Type B pancreatic cell (in vitro differentiated cells): ENCODE measurements around the gene ATF2. TPM values are rescaled to one million over a fixed set of nuclear protein-coding genes. Genes with fewer than 3 reads are reported as not detected.
A peak's percentile ranks its signal among the peaks of the same experiment; 100 is the strongest.
"Not testable (repeated sequence)": the region's sequence is repeated elsewhere in the genome, so short reads cannot be mapped to it uniquely, and the experiment has no call there.

Experiments used
- DNase-seq: peaks from one replicate; pipeline ENCODE4 v3.0.0; 2021; ENCODE audit warnings: mixed read lengths; ENCODE audit not compliant: unreplicated experiment; ENCODE audit errors: extremely low spot score
- H3K27ac Mint-ChIP-seq: 2 replicates; pipeline ENCODE4 v1.8.0; 2021; ENCODE audit warnings: mild to moderate bottlenecking, mixed read lengths
- H3K27me3 Mint-ChIP-seq: 2 replicates; pipeline ENCODE4 v1.8.0; 2021; ENCODE audit warnings: mixed read lengths
- H3K36me3 Mint-ChIP-seq: 2 replicates; pipeline ENCODE4 v1.8.0; 2021; ENCODE audit warnings: mixed read lengths
- H3K4me1 Mint-ChIP-seq: one replicate; pipeline ENCODE4 v1.8.0; 2021; ENCODE audit warnings: mixed read lengths; ENCODE audit not compliant: unreplicated experiment
- H3K4me3 Mint-ChIP-seq: 2 replicates; pipeline ENCODE4 v1.8.0; 2021; ENCODE audit warnings: mild to moderate bottlenecking, mixed read lengths
- H3K9me3 Mint-ChIP-seq: 2 replicates; pipeline ENCODE4 v1.8.0; 2021; ENCODE audit warnings: mixed read lengths
- total RNA-seq: library from RNA; stranded (reverse); gene quantifications from 2 replicates; pipeline ENCODE4 v1.2.1, GENCODE V29; 2021; ENCODE audit warnings: low replicate concordance
- TF ChIP-seq, protein P1 (sequence below): fragments of 200-600 bp; sonication (generic); conservative IDR thresholded peaks from 2 replicates; pipeline ENCODE4 v1.5.0; 2021; ENCODE audit warnings: antibody characterized with exemption, mild to moderate bottlenecking

ATF2 gene
- total RNA-seq, 1 donor from 2014 or later, result 56.1 TPM

DNA sequence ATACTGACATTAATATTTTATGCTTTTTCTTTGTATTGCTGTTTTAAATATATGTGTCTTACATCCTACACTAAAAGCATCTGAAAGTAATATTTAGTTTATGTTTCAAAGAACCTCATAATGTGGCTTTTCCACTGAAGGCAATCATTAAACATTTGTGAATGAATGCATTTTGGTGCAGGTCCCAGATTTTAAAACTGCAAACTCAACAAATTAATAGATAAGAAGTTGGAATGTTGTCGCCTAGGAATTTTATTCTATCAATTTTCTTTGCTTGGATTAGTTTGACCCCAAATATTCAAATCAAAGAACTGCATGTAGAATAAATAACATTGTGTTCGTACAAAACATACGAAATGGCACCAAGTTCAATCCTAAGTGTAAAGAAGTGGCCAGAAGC lies 44.7 kb downstream of the ATF2 start:
- Mint-ChIP-seq H3K4me1 (no peaks in the 10 kb centered on the region), H3K4me3 (no peak overlapping the region), H3K27me3 (no peaks in the 10 kb centered on the region), H3K27ac (no peak overlapping the region), H3K36me3 (peaks cover 10% of the 10 kb centered on the region), H3K9me3 (no peaks in the 10 kb centered on the region)
- no peak for DNase-seq
- TF ChIP-seq, protein P1, sequence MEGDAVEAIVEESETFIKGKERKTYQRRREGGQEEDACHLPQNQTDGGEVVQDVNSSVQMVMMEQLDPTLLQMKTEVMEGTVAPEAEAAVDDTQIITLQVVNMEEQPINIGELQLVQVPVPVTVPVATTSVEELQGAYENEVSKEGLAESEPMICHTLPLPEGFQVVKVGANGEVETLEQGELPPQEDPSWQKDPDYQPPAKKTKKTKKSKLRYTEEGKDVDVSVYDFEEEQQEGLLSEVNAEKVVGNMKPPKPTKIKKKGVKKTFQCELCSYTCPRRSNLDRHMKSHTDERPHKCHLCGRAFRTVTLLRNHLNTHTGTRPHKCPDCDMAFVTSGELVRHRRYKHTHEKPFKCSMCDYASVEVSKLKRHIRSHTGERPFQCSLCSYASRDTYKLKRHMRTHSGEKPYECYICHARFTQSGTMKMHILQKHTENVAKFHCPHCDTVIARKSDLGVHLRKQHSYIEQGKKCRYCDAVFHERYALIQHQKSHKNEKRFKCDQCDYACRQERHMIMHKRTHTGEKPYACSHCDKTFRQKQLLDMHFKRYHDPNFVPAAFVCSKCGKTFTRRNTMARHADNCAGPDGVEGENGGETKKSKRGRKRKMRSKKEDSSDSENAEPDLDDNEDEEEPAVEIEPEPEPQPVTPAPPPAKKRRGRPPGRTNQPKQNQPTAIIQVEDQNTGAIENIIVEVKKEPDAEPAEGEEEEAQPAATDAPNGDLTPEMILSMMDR, result no peak

DNA sequence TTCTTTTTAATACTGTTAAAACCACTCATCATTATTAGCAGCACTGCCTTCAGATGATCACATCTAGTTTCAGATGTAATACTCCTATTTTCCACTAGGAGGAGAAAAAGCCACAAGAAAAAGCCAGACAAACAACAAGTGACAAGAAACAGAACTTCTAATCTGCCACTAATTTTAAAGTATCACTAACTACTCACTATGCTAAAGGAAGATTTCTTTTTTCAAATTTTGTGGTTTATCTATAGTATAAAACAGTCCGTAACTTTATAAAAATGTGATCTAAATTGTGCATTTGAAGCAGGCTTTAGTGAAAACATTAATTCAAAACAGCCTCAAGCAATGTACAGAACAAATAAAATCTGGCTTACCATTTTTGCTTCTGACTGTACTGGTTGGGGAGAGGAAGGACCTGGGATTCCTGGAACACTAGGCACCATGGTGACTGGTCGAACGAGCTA lies 56.8 kb downstream of the ATF2 start:
- DNase-seq, result no peak
- H3K4me1 Mint-ChIP-seq, result no peaks in the 10 kb centered on the region
- no peaks in the 10 kb centered on the region for H3K27me3 Mint-ChIP-seq
- TF ChIP-seq, protein P1, result peak; percentile 83
- peaks cover 38% of the 10 kb centered on the region for H3K36me3 Mint-ChIP-seq
- no peaks in the 10 kb centered on the region for H3K9me3 Mint-ChIP-seq
- no peak overlapping the region for H3K4me3 Mint-ChIP-seq
- H3K27ac Mint-ChIP-seq, result peak overlapping the region; percentile 74

DNA sequence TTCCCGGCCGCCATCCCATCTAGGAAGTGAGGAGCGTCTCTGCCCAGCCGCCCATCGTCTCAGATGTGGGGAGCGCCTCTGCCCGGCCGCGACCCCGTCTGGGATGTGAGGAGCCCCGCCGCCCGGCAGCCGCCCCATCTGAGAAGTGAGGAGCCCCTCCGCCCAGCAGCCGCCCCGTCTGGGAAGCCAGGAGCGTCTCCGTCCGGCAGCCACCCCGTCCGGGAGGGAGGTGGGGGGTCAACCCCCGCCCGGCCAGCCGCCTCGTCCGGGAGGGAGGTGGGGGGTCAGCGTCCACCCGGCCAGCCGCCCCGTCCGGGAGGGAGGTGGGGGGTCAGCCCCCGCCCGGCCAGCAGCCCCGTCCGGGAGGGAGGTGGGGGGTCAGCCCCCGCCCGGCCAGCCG lies 59.9 kb downstream of the ATF2 start:
- not testable (repeated sequence) for H3K4me1 Mint-ChIP-seq, H3K9me3 Mint-ChIP-seq, H3K27me3 Mint-ChIP-seq, H3K4me3 Mint-ChIP-seq, DNase-seq, H3K27ac Mint-ChIP-seq
- H3K36me3 Mint-ChIP-seq, result peaks cover 33% of the 10 kb centered on the region

DNA sequence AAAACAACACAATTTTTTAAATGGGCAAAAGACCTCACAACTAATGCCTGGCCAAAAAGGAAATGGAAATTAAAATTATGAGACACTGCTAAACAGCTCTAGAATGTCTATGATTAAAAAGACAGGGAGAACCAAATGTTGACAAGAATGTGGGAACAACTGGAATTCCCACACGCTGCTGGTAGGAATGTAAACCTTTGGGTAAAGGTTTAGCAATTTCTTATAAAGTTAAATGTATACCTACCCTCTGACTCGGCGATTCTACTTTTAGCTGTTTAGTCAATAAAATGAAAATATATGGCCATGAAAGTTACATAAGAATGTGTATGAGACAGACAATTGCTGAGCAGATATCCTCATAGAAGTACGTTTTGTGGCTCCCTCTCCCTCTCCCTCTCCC lies 60.9 kb downstream of the ATF2 start:
- Mint-ChIP-seq H3K27me3 (no peaks in the 10 kb centered on the region), H3K4me3 (no peak overlapping the region), H3K4me1 (no peaks in the 10 kb centered on the region), H3K36me3 (peaks cover 36% of the 10 kb centered on the region), H3K9me3 (no peaks in the 10 kb centered on the region), H3K27ac (no peak overlapping the region)
- DNase-seq, result no peak
- TF ChIP-seq, protein P1, result no peak

DNA sequence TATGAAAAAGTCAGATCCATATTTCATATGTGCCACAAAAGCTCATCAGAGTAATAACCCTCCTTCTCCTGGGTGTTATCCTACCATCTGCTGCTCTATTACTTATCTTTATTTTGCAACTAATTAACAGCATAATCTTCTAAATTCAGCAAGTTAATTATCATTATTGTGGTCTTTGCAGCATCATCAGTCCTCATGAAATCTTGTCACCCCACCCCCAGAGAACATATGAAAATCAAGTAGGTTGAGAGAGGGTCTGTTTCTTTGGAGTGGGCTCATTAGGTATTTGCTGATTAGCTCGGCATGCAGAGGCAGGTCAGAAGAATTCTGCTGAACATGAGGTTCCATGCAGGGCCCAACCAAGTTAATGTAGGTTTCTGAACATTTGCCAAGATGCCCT lies 64.8 kb downstream of the ATF2 start:
- Mint-ChIP-seq H3K4me3 (no peak overlapping the region), H3K27ac (no peak overlapping the region), H3K27me3 (no peaks in the 10 kb centered on the region), H3K36me3 (peaks cover 43% of the 10 kb centered on the region), H3K4me1 (no peaks in the 10 kb centered on the region), H3K9me3 (peaks cover 7% of the 10 kb centered on the region)
- TF ChIP-seq, protein P1, result no peak
- DNase-seq, result no peak

DNA sequence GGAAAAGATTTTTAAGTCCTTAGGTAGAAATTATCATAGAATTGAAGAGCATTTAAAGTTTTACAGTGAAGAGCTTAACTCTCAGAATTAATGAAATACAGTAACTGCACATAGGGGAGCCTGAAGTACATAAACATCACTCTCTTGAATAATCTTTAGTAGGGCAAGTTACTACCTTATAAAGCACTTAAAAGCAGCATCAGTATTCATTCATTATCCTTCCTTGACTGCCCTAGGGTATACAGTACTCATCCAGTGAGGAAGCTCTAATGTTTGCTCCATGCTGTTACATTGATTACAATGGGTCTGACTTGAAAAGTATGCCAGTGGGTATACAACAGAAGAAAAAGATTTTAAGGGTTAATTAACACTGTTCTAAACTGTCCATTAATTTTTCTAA lies 66.5 kb downstream of the ATF2 start:
- Mint-ChIP-seq H3K27ac (no peak overlapping the region), H3K4me3 (no peak overlapping the region), H3K27me3 (no peaks in the 10 kb centered on the region), H3K9me3 (peaks cover 7% of the 10 kb centered on the region), H3K4me1 (no peaks in the 10 kb centered on the region), H3K36me3 (peaks cover 36% of the 10 kb centered on the region)
- DNase-seq, result no peak
- TF ChIP-seq, protein P1, result no peak
